Ovary (tissue), 3 donors: ENCODE results near the gene ICE1.

Experiments used
- EP300 ChIP-seq: sonication (generic); formaldehyde crosslinking; IDR thresholded peaks from one replicate; pipeline ENCODE4 v1.6.1; 2017; ENCODE audit warnings: antibody characterized with exemption
- POLR2A ChIP-seq: fragments of 450-650 bp; IDR thresholded peaks from one replicate; pipeline ENCODE4 v1.6.1; 2017; ENCODE audit warnings: antibody characterized with exemption, mild to moderate bottlenecking, moderate library complexity
- TF ChIP-seq, protein P1 (sequence below), 3 donors: fragments of 450-650 bp in 2 of 3; fragments of 200-600 bp in 1 of 3; IDR thresholded peaks; one replicate each; pipeline versions ENCODE4 v1.5.1 to v1.8.0; 2016 to 2022; ENCODE audit warnings: antibody characterized with exemption in 3 of 3, mild to moderate bottlenecking in 1 of 3
- donor health status: DM: no; HTN: no; CAD: no.

DNA sequence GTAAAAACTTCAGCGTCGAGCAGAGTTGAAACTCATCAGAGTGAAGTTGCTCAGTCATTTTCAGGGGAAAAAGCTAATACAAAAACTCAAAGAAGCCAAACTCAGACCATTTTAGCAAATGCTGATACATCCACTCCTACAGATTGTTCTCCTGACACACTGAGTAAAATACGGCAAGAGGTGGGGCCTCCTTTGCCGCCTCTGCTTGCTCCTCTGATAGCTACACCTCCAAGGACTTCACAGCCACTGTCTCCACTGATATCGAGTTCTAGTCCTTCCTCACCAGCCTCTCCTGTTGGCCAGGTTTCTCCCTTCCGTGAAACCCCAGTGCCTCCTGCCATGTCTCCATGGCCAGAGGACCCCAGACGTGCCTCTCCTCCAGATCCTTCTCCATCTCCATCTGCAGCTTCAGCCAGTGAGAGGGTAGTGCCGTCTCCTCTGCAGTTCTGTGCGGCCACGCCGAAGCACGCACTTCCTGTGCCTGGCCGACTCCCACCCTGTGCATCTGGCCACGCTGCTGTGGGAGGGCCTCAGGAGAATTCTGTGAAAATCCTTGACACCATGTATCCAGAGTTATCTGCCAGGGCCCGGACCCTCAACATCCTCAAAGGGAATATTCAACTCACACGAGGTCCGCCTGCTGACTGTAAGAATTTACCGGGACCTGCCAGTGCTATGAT is 41.7 kb downstream of the ICE1 start:
- TF ChIP-seq POLR2A (no peak), EP300 (no peak)
- TF ChIP-seq, protein P1, sequence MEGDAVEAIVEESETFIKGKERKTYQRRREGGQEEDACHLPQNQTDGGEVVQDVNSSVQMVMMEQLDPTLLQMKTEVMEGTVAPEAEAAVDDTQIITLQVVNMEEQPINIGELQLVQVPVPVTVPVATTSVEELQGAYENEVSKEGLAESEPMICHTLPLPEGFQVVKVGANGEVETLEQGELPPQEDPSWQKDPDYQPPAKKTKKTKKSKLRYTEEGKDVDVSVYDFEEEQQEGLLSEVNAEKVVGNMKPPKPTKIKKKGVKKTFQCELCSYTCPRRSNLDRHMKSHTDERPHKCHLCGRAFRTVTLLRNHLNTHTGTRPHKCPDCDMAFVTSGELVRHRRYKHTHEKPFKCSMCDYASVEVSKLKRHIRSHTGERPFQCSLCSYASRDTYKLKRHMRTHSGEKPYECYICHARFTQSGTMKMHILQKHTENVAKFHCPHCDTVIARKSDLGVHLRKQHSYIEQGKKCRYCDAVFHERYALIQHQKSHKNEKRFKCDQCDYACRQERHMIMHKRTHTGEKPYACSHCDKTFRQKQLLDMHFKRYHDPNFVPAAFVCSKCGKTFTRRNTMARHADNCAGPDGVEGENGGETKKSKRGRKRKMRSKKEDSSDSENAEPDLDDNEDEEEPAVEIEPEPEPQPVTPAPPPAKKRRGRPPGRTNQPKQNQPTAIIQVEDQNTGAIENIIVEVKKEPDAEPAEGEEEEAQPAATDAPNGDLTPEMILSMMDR (IDR thresholded peaks at IDR 0.05): no peak
